Breast epithelium (tissue), 4 donors: ENCODE results near the gene NPTX2. TPM values are rescaled to one million over a fixed set of nuclear protein-coding genes. Genes with fewer than 3 reads are reported as not detected.
"Not testable (repeated sequence)": the region's sequence is repeated elsewhere in the genome, so short reads cannot be mapped to it uniquely, and the experiment has no call there.

Experiments used
- DNase-seq, 2 donors: peaks; one replicate each; pipeline ENCODE4 v3.0.0-alpha.2; 2019; ENCODE audit warnings: low spot score in 2 of 2
- H3K27ac ChIP-seq, 2 donors: fragments of 200-600 bp; sonication (generic) in 1 of 2; one replicate each; pipeline ENCODE4 v1.5.1; 2016 to 2019; ENCODE audit warnings: mild to moderate bottlenecking in 1 of 2
- H3K27me3 ChIP-seq, 2 donors: fragments of 200-600 bp; sonication (generic) in 1 of 2; one replicate each; pipeline versions ENCODE4 v1.5.1 to v1.6.0; 2017 to 2019; ENCODE audit warnings: control low read depth in 1 of 2, mild to moderate bottlenecking in 1 of 2
- H3K36me3 ChIP-seq: fragments of 200-600 bp; one replicate; pipeline ENCODE4 v1.5.1; 2019
- H3K4me1 ChIP-seq, 2 donors: fragments of 200-600 bp; sonication (generic); one replicate each; pipeline ENCODE4 v1.5.1; 2016 to 2019; ENCODE audit warnings: control low read depth in 1 of 2
- H3K4me3 ChIP-seq, 3 donors: fragments of 200-600 bp; sonication (generic); 1 replicate in 2 of 3; 2 replicates in 1 of 3; pipeline ENCODE4 v1.5.1; 2016 to 2019; ENCODE audit warnings: mild to moderate bottlenecking in 3 of 3, moderate library complexity in 2 of 3
- H3K9me3 ChIP-seq, 2 donors: fragments of 200-600 bp; sonication (generic) in 1 of 2; one replicate each; pipeline ENCODE4 v1.5.1; 2016 to 2019; ENCODE audit warnings: control low read depth in 1 of 2
- CTCF ChIP-seq, 3 donors: fragments of 450-650 bp; IDR thresholded peaks; one replicate each; pipeline ENCODE4 v1.5.1; 2016 to 2017; ENCODE audit warnings: antibody characterized with exemption in 3 of 3, mild to moderate bottlenecking in 3 of 3, moderate library complexity in 3 of 3
- POLR2A ChIP-seq: fragments of 450-650 bp; IDR thresholded peaks from one replicate; pipeline ENCODE4 v1.6.1; 2016; ENCODE audit warnings: antibody characterized with exemption, mild to moderate bottlenecking, moderate library complexity
- POLR2AphosphoS5 ChIP-seq, 3 donors: sonication (generic); formaldehyde crosslinking; IDR thresholded peaks; one replicate each; pipeline ENCODE4 v1.6.1; 2017; ENCODE audit warnings: antibody characterized with exemption in 3 of 3
- intact Hi-C: fragments of 100-400 bp; cut with DNase I; formaldehyde crosslinking; loops from one replicate; pipeline ENCODE4 v1.15.1; 2023; ENCODE audit warnings: low total_unique reads
- total RNA-seq, 3 donors: library from RNA; depleted of rRNA; stranded (reverse); fragments of >200 nt; gene quantifications; one replicate each; pipeline ENCODE4 v1.1.0, GENCODE V29; 2016

The NPTX2 gene
- total RNA-seq, 3 donors from 2014 or later = 1.5 to 3.3 (median 3.2) TPM

DNA sequence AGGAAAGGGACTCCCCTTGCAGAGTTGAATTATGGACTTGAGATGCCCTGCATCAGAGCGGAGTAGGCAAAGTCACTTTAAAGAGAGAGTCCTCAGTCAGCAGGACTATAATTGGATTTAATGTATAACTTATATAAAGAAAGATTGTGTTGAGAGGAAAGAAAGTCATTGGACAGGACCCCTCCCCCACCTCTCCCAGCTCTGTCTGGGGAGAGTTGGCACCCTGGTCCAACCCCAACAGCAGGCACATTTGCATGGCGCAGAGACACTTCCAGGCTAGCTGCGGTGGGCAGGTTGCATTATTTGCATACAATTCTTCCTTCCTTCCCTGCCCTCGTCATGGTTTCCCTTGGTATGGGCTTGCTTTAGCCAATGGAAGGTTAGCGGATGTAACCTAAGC, 46.1 kb upstream of the NPTX2 start:
- H3K36me3 ChIP-seq = no peaks in the 10 kb centered on the region
- DNase-seq = no peak
- peaks cover 0 to 19% of the 10 kb centered on the region in 2 donors for H3K27me3 ChIP-seq
- intact Hi-C loops = no loop called here
- no peak overlapping the region for H3K4me3 ChIP-seq
- no peak overlapping the region for H3K27ac ChIP-seq
- peaks cover 3 to 17% of the 10 kb centered on the region in 2 donors for H3K9me3 ChIP-seq
- TF ChIP-seq CTCF (IDR thresholded peaks at IDR 0.05) (no peak), POLR2A (no peak), POLR2AphosphoS5 (IDR thresholded peaks at IDR 0.05) (no peak)
- H3K4me1 ChIP-seq = no peaks in the 10 kb centered on the region

GRCh38 chr7:98571986-98572385, 45.1 kb upstream of the NPTX2 start:
- no peak for DNase-seq
- H3K9me3 ChIP-seq = peaks cover 11 to 27% of the 10 kb centered on the region in 2 donors
- peaks cover 0 to 19% of the 10 kb centered on the region in 2 donors for H3K27me3 ChIP-seq
- H3K4me3 ChIP-seq = no peak overlapping the region
- intact Hi-C loops = no loop called here
- no peak overlapping the region for H3K27ac ChIP-seq
- H3K4me1 ChIP-seq = no peaks in the 10 kb centered on the region
- no peak for TF ChIP-seq CTCF (IDR thresholded peaks at IDR 0.05)
- no peak for TF ChIP-seq POLR2AphosphoS5 (IDR thresholded peaks at IDR 0.05)
- no peak for TF ChIP-seq POLR2A
- no peaks in the 10 kb centered on the region for H3K36me3 ChIP-seq

DNA sequence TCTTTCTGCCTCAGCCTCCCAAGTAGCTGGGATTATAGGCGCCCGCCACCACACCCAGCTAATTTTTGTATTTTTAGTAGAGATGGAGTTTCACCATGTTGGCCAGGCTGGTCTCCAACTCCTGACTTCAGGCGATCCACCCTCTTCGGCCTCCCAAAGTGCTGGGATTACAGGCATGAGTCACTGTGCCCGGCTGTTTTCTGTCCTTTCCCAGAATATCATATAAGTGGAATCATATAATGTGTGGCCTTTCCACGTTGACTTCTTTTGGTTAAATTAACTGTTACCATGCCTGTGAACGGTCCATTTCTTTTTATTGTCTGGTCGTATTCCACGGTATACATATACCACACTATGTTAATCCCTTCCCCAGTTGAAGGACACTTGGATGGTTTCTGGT, 44.4 kb upstream of the NPTX2 start:
- DNase-seq, H3K4me1 ChIP-seq, intact Hi-C loops, H3K36me3 ChIP-seq, H3K27ac ChIP-seq, H3K4me3 ChIP-seq: not testable (repeated sequence)
- Histone ChIP-seq H3K9me3 (peaks cover 11 to 33% of the 10 kb centered on the region in 2 donors), H3K27me3 (peaks cover 0 to 19% of the 10 kb centered on the region in 2 donors)

DNA sequence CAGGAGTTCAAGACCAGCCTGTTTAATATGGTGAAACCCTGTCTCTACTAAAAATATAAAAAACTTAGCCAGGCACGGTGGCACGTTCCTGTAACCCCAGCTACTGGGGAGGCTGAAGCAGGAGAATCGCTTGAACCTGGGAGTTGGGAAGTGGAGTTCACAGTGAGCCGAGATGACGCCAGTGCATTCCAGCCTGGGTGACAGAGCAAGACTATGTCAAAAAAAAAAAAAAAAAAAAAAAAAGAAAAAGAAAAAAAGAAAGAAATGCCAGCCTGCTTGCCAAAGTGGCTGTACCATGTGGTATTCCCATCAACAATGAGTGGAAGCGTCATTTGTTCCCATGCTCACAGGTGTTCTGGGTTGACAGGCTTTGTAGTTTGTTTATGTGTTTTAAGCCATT, 43.3 kb upstream of the NPTX2 start:
- H3K27ac ChIP-seq = no peak overlapping the region
- no peaks in the 10 kb centered on the region for H3K36me3 ChIP-seq
- no peaks in the 10 kb centered on the region for H3K4me1 ChIP-seq
- intact Hi-C loops = no loop called here
- H3K27me3 ChIP-seq = peaks cover 0 to 15% of the 10 kb centered on the region in 2 donors
- H3K4me3 ChIP-seq = no peak overlapping the region
- no peak for TF ChIP-seq POLR2AphosphoS5 (IDR thresholded peaks at IDR 0.05)
- TF ChIP-seq POLR2A = no peak
- TF ChIP-seq CTCF (IDR thresholded peaks at IDR 0.05) = no peak
- DNase-seq = no peak
- peaks cover 11 to 33% of the 10 kb centered on the region in 2 donors for H3K9me3 ChIP-seq

DNA sequence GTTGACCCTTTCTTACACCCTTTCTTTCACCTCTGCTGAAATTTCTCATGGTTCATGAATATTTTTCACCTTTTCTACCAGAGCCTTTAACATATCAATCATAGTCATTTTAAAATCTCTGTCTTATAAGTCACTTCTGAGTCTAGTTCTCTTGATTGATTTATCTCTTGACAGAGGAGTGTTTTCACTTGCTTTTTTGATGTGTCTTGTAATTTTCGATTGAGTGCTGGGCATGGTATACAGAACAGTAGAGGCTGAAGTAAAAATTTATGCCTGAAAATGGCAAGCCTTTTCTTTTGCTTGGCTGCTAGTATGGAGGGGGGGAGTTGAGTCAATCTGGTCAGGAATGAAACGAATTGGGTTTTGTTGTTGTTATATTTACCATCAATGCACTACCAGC, 41.2 kb upstream of the NPTX2 start:
- H3K4me1 ChIP-seq = no peaks in the 10 kb centered on the region
- H3K27ac ChIP-seq = no peak overlapping the region
- no peak overlapping the region for H3K4me3 ChIP-seq
- H3K9me3 ChIP-seq = peaks cover 11 to 30% of the 10 kb centered on the region in 2 donors
- intact Hi-C loops = no loop called here
- peaks cover 0 to 3% of the 10 kb centered on the region in 2 donors for H3K27me3 ChIP-seq
- H3K36me3 ChIP-seq = no peaks in the 10 kb centered on the region
- TF ChIP-seq CTCF (IDR thresholded peaks at IDR 0.05) = no peak
- no peak for TF ChIP-seq POLR2AphosphoS5 (IDR thresholded peaks at IDR 0.05)
- TF ChIP-seq POLR2A = no peak
- DNase-seq = no peak

DNA sequence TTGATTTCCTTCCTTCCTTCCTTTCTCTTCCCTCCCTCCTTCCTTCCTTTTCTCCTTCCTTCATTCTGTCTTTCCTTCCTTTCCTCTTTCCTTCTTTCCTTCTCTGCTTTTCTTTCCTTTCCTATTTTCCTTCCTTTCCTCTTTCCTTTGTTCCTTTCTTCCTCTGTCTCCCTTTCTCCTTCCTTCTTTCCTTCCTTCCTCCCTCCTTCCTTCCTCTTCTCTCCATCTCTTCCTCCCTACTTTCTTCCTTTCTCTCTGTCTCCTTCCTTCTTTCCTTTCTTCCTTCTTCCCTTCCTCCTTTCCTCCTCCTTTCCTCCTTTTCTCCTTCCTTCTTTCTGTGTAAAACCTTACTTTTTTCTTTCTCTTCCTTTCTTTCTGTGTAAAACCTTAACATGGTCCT, 32.3 kb upstream of the NPTX2 start:
- Histone ChIP-seq H3K4me3 (no peak overlapping the region), H3K27ac (no peak overlapping the region), H3K9me3 (peaks cover 3 to 17% of the 10 kb centered on the region in 2 donors), H3K36me3 (no peaks in the 10 kb centered on the region), H3K4me1 (no peaks in the 10 kb centered on the region), H3K27me3 (no peaks in the 10 kb centered on the region)
- no peak for TF ChIP-seq POLR2A
- no peak for TF ChIP-seq POLR2AphosphoS5 (IDR thresholded peaks at IDR 0.05)
- no peak for TF ChIP-seq CTCF (IDR thresholded peaks at IDR 0.05)
- DNase-seq = no peak
- intact Hi-C loops = no loop called here
